Activated CD8-positive, alpha-beta T cell treated with anti-CD3 and anti-CD28 coated beads, Interleukin-2, amount 10 ng/mL, durations not matched to agents 7 days and 5 days (primary cell): Measurements from ENCODE around the gene RNF213. TPM values are rescaled to one million over a fixed set of nuclear protein-coding genes. Genes with fewer than 3 reads are reported as not detected.
"Not testable (repeated sequence)": the region's sequence is repeated elsewhere in the genome, so short reads cannot be mapped to it uniquely, and the experiment has no call there.

ENCODE experiments used
- ATAC-seq: fragments of 150-1000 bp; cut with Tn5 transposase; one replicate; pipeline ENCODE4 v1.10.0; 2021; ENCODE audit warnings: moderate library complexity
- CTCF ChIA-PET: fragments of 350-600 bp; sonication (Branson Sonifier 250); formaldehyde crosslinking; loops from one replicate; lab custom pipeline; 2021; ENCODE audit warnings: antibody characterized with exemption; lab: Charles Lee
- POLR2A ChIA-PET: fragments of 350-600 bp; sonication (Branson Sonifier 250); formaldehyde crosslinking; loops from one replicate; lab custom pipeline; 2021; ENCODE audit warnings: antibody characterized with exemption; lab: Charles Lee
- DNase-seq: peaks from one replicate; pipeline ENCODE4 v3.0.0-alpha.2; 2020
- H3K27ac Mint-ChIP-seq: one replicate; pipeline ENCODE4 v1.8.0; 2021; ENCODE audit warnings: mild to moderate bottlenecking, mixed read lengths
- H3K27me3 Mint-ChIP-seq: one replicate; pipeline ENCODE4 v1.8.0; 2021; ENCODE audit warnings: low read depth, mixed read lengths
- H3K36me3 Mint-ChIP-seq: one replicate; pipeline ENCODE4 v1.8.0; 2021; ENCODE audit warnings: low read depth, mixed read lengths
- H3K4me1 Mint-ChIP-seq: one replicate; pipeline ENCODE4 v1.8.0; 2021; ENCODE audit warnings: low read depth, mixed read lengths
- H3K4me3 Mint-ChIP-seq: one replicate; pipeline ENCODE4 v1.8.0; 2021; ENCODE audit warnings: mild to moderate bottlenecking, mixed read lengths
- H3K9me3 Mint-ChIP-seq: one replicate; pipeline ENCODE4 v1.8.0; 2022; ENCODE audit warnings: mixed read lengths; ENCODE audit not compliant: insufficient read depth
- total RNA-seq, 2 experiments: library from RNA; stranded (reverse); gene quantifications; one replicate each; pipeline ENCODE4 v1.2.3, GENCODE V29; 2021

The RNF213 gene
- total RNA-seq, 2 experiments from 2014 or later = 438 to 455 TPM

DNA sequence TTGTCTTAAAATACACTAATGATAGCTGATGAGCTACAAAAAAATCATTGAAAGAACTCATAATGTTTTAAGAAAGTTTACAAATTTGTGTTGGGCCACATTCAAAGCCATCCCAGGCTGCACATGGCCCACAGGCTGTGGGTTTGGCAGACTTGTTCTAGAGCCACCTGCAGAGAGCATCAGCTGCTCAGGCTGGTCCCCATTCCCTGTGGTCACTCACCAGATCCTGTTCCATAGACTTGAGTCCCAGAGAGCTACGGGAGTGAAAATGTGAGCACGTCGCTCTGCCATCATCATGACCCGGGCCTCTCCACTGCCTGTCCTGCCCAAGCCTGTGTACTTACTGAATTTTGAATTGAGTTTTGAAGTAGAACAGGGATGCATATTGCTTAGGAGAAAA is 33.5 kb upstream of the RNF213 start:
- peaks cover 7% of the 10 kb centered on the region for H3K9me3 Mint-ChIP-seq
- H3K27me3 Mint-ChIP-seq = no peaks in the 10 kb centered on the region
- H3K36me3 Mint-ChIP-seq = peaks cover 3% of the 10 kb centered on the region
- ATAC-seq (no peak), DNase-seq (no peak)
- POLR2A ChIA-PET = no interaction called here
- CTCF ChIA-PET = interaction anchor here (1.0 to 1.2 kb wide), 2 partner anchors 26 to 142 kb away, joined by 3 to 4 read pairs; no protein-coding TSS in a partner anchor
- no peak overlapping the region for H3K4me3 Mint-ChIP-seq
- no peak overlapping the region for H3K27ac Mint-ChIP-seq
- H3K4me1 Mint-ChIP-seq = no peaks in the 10 kb centered on the region

DNA sequence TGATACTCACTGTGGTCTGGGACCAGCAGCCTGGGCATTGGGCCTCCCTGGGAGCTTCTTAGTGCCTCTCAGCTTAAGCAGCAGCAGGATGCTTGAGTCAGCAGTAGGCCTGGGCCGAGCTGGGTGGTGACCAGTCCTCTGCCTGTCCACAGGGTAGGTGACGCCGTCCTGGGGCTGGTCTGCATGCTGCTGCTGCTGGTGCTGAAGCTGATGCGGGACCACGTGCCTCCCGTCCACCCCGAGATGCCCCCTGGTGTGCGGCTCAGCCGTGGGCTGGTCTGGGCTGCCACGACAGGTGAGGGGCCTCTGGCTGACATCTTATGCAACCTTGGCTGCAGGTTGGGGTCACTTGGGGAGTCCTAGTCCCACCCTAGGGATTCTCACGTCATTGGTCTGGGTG is 33.0 kb upstream of the RNF213 start:
- Mint-ChIP-seq H3K9me3 (peaks cover 7% of the 10 kb centered on the region), H3K4me3 (no peak overlapping the region), H3K27me3 (no peaks in the 10 kb centered on the region), H3K4me1 (no peaks in the 10 kb centered on the region), H3K36me3 (peaks cover 6% of the 10 kb centered on the region), H3K27ac (no peak overlapping the region)
- DNase-seq (no peak), ATAC-seq (no peak)
- CTCF ChIA-PET = interaction anchor here (1.2 kb wide), 1 partner anchor 25 kb away, joined by 4 read pairs; no protein-coding TSS in a partner anchor
- POLR2A ChIA-PET = no interaction called here

DNA sequence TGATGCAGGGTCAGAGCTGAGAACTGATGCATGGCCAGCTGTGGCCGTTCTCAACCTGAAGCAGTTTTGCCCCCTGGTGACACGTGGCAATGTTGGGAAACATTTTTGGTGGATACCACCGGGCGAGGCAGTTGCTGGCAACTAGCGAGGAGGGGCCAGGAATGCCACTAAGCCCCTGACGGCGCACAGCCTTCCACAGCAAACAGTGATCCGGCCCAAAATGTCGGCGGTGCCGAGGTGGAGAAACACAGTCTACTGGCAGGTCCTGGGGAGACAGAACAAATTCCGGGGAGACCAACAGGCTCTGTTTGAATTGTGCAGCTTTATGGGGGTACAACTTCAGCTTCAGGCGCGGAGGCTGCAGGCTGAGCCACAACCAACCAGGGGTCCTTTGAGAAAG is 32.2 kb upstream of the RNF213 start:
- Mint-ChIP-seq H3K36me3 (peaks cover 10% of the 10 kb centered on the region), H3K27me3 (no peaks in the 10 kb centered on the region), H3K9me3 (peaks cover 7% of the 10 kb centered on the region), H3K4me1 (no peaks in the 10 kb centered on the region), H3K27ac (no peak overlapping the region), H3K4me3 (no peak overlapping the region)
- no peak for ATAC-seq
- POLR2A ChIA-PET = no interaction called here
- CTCF ChIA-PET = interaction anchor here (0.6 kb wide), 1 partner anchor 127 kb away, joined by 3 read pairs; the partner anchor contains the start of gene GAA
- DNase-seq = no peak

DNA sequence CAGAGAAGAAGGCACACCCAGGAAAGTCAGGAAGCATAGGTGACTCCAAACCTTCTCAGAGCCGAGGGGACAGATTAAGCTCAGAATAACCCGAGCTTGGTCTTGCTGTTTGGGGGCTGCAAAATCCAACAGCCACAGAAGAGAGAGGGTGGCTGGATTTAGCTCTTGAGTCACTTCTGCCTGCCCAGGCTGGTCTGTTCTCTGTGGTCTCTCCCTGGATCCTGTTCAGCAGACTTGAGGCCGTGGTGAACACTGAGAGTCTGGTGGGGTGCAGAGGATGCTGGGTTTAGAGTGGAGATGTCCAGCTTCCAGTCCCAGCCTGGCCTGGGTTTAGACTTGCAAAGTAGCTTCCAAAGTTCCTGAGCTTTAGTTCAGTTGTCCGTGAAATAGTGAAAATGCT is 31.6 kb upstream of the RNF213 start:
- Mint-ChIP-seq H3K4me1 (no peaks in the 10 kb centered on the region), H3K36me3 (peaks cover 11% of the 10 kb centered on the region), H3K27ac (no peak overlapping the region), H3K9me3 (peaks cover 9% of the 10 kb centered on the region), H3K27me3 (no peaks in the 10 kb centered on the region), H3K4me3 (no peak overlapping the region)
- ChIA-PET POLR2A (interaction anchor here (1.2 kb wide), 1 partner anchor 9 kb away, joined by 4 read pairs; the partner anchor contains the start of genes SGSH and SLC26A11), CTCF (no interaction called here)
- DNase-seq = no peak
- no peak for ATAC-seq

DNA sequence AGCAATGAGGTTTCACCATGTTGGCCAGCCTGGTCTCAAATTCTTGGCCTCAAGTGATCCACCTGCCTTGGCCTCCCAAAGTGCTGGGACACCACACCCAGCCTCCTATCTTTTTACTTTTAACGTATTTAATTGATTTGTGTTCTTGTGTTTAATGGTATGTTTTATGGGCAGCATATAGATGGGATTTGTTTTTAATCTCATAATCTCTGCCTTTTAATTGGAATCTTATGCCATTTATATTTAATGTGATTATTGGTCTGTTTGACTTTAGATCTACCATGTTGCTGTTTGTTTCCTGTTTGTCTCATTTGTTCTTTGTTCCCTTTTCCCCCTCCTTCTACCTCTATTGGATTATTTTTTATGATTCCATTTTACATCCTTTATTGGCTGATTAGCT is 28.2 kb upstream of the RNF213 start:
- ATAC-seq (no peak), DNase-seq (no peak)
- Mint-ChIP-seq H3K27me3 (no peaks in the 10 kb centered on the region), H3K4me1 (no peaks in the 10 kb centered on the region), H3K4me3 (no peak overlapping the region), H3K9me3 (peaks cover 16% of the 10 kb centered on the region), H3K36me3 (peaks cover 15% of the 10 kb centered on the region), H3K27ac (no peak overlapping the region)
- CTCF ChIA-PET = interaction anchor here (1.0 kb wide), 2 partner anchors 131 to 224 kb away, joined by 3 read pairs; partner anchors contain the start of gene GAA
- POLR2A ChIA-PET = no interaction called here

DNA sequence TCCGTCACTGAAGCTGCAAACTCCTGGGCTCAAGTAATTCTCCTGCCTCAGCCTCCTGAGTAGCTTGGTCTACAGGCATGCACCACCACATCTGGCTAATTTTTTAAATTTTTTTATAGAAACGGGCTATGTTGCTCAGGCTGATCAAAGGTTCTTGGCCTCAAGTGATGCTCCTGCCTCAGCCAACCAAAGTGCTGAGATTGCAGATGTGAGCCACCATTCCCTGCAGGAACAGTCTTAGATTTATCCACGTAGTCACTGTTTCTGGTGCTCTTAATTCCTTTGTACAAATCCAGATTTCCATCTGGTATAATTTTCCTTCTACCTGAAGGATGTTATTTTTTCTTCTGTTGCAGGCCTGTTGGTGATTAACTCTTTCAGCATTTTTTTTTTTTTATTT is 27.4 kb upstream of the RNF213 start:
- Mint-ChIP-seq H3K36me3 (peaks cover 15% of the 10 kb centered on the region), H3K4me1 (no peaks in the 10 kb centered on the region), H3K27me3 (no peaks in the 10 kb centered on the region), H3K4me3 (no peak overlapping the region), H3K27ac (no peak overlapping the region), H3K9me3 (peaks cover 16% of the 10 kb centered on the region)
- POLR2A ChIA-PET = no interaction called here
- CTCF ChIA-PET = interaction anchor here (1.0 kb wide), 2 partner anchors 132 to 225 kb away, joined by 3 read pairs; partner anchors contain the start of gene GAA
- ATAC-seq (no peak), DNase-seq (no peak)

DNA sequence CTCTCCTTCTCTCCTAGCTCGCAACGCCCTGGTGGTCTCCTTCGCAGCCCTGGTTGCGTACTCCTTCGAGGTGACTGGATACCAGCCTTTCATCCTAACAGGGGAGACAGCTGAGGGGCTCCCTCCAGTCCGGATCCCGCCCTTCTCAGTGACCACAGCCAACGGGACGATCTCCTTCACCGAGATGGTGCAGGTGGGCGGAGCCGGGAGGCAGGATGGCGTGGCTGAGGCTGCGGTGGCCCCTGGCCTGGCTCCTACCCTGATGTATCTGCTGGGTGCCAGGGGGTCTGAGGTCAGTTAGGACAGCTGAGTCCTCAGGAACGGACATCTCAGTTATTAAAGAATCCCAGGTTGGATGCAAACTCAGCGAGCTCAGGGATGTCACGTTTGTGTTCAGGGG is 23.7 kb upstream of the RNF213 start:
- H3K4me3 Mint-ChIP-seq = no peak overlapping the region
- peaks cover 11% of the 10 kb centered on the region for H3K9me3 Mint-ChIP-seq
- ChIA-PET POLR2A (no interaction called here), CTCF (interaction anchor here (1.8 kb wide), 1 partner anchor 135 kb away, joined by 7 read pairs; the partner anchor contains the start of gene GAA)
- no peaks in the 10 kb centered on the region for H3K4me1 Mint-ChIP-seq
- ATAC-seq = no peak
- peaks cover 11% of the 10 kb centered on the region for H3K36me3 Mint-ChIP-seq
- H3K27me3 Mint-ChIP-seq = no peaks in the 10 kb centered on the region
- DNase-seq = no peak
- no peak overlapping the region for H3K27ac Mint-ChIP-seq

DNA sequence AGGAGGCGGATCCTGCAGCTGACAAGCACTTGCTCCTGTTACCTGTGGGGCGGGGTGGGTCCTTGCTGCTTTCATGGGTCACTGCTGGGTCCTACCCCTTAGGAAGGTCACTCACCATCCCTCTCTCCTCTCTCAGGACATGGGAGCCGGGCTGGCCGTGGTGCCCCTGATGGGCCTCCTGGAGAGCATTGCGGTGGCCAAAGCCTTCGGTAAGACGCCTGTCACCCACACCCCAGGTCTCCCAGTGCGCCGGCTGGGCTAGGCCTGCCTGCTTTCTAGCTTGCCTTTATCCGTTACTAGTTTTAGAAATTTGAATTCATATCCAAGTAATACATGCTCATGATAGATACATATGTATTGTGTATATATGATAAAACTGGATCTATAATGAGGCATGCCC is 23.3 kb upstream of the RNF213 start:
- H3K4me3 Mint-ChIP-seq = no peak overlapping the region
- DNase-seq = no peak
- H3K36me3 Mint-ChIP-seq = peaks cover 11% of the 10 kb centered on the region
- H3K9me3 Mint-ChIP-seq = peaks cover 9% of the 10 kb centered on the region
- no peaks in the 10 kb centered on the region for H3K4me1 Mint-ChIP-seq
- H3K27me3 Mint-ChIP-seq = no peaks in the 10 kb centered on the region
- POLR2A ChIA-PET = no interaction called here
- CTCF ChIA-PET = interaction anchor here (1.8 kb wide), 1 partner anchor 136 kb away, joined by 7 read pairs; the partner anchor contains the start of gene GAA
- no peak overlapping the region for H3K27ac Mint-ChIP-seq
- no peak for ATAC-seq

DNA sequence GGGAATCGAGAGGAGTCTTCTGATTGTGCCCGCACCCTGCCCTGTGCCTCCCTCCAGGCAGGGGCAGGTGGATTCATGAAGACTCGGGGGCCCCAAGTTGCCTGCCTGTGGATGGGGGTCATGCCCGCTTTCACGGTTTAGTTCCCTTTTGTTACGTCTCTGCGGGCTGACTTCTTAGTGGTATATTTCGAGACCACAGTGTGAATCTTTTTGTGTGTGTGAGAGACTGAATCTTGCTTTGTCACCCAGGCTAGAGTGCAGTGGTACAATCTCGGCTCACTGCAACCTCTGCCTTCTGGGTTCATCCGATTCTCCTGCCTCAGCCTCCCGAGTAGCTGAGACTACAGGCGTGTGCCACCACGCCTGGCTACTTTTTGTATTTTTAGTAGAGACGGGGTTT is 18.1 kb upstream of the RNF213 start:
- Mint-ChIP-seq H3K4me3 (no peak overlapping the region), H3K4me1 (no peaks in the 10 kb centered on the region), H3K27ac (no peak overlapping the region), H3K36me3 (no peaks in the 10 kb centered on the region), H3K9me3 (no peaks in the 10 kb centered on the region), H3K27me3 (no peaks in the 10 kb centered on the region)
- ChIA-PET CTCF (no interaction called here), POLR2A (no interaction called here)
- DNase-seq (no peak), ATAC-seq (no peak)

DNA sequence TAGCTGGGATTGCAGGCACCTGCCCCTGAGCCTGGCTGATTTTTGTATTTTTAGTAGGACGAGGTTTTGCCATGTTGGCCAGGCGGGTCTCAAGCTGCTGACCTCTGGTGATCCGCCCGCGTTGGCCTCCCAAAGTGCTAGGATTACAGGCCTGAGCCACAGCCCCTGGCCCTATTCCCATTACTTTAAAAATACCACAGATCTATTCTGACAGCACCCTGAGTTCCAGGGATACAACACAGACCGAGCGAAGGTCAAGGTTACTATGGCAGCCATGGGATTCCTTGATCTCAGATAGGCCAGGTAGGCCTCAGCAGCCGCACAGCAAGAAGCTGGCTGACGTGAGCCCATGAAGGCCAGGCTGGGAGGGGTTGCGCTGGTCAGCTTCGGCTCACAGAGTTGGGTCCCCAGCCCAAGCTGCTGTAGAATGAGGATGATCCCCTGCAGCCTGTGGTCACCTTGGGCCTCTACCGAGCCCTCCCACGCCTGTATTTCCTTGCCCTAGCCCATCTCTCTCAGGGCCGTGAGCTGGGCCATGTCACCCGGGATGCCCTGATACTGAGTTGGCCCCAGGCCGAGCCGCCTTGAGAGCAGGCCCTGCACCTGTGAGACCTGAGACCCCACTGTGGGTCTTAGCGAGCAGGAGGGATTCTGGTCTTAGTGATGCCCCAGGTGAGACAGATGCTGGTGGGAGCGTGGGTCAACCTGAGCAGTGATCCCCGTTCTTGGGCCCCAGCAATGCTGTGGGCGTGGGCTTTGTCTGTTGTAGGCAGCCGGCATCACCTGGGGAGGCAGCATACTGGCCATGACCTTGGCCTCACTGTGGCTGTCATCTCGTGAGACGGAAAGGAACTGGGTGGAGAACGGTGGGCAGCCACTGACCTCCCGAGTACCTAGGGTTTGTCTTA is 16.9 kb upstream of the RNF213 start:
- Mint-ChIP-seq H3K4me1 (no peaks in the 10 kb centered on the region), H3K27ac (no peak overlapping the region), H3K9me3 (no peaks in the 10 kb centered on the region), H3K4me3 (no peak overlapping the region), H3K27me3 (no peaks in the 10 kb centered on the region), H3K36me3 (no peaks in the 10 kb centered on the region)
- ChIA-PET CTCF (no interaction called here), POLR2A (no interaction called here)
- DNase-seq (no peak), ATAC-seq (no peak)

DNA sequence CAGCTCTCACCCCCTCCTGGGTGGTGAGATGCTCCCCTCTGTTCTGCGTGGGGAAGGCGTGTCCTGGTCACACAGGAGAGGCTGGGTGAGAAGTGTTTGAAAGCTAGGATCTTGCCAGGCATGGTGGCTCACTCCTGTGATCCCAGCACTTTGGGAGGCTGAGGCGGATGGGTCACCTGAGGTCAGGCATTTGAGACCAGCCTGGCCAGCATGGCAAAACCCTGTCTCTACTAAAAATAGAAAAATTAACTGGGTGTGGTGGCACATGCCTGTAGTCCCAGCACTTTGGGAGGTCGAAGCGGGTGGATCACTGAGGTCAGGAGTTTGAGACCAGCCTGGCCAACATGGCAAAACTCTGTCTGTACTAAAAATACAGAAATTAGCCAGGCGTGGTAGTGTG is 16.2 kb upstream of the RNF213 start:
- ATAC-seq, DNase-seq, H3K9me3 Mint-ChIP-seq, CTCF ChIA-PET, H3K36me3 Mint-ChIP-seq, POLR2A ChIA-PET, H3K4me1 Mint-ChIP-seq, H3K27me3 Mint-ChIP-seq, H3K4me3 Mint-ChIP-seq, H3K27ac Mint-ChIP-seq: not testable (repeated sequence)

DNA sequence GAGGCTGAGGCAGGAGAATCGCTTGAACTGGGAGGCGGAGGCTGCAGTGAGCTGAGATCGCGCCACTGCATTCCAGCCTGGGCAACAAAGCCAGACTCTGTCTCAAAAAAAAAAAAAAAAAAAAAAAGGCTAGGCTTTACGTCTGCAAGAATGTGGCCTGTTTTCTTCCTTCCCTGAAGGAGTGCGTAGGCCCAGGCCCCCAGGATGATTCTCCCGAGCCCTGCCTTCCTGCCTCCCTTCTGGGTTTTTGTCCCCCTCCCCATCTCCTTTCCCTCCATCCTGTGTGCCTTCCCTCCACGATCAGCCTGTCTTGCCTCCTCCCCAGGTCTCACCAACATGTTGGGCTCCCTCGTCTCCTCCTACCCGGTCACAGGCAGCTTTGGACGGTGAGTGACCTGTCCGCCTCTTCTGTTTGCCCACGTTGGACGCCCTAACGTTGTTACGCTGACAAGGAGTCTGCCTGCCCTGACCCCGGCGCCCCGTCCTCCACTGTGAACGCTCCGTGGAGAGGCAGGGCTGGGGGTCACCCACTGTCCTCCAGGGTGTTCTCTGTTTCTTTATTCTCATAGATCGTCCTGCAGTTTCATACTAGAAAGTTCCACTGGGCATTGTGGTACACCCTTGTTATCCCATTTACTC is 15.7 kb upstream of the RNF213 start:
- Mint-ChIP-seq H3K9me3 (no peaks in the 10 kb centered on the region), H3K4me1 (no peaks in the 10 kb centered on the region), H3K36me3 (no peaks in the 10 kb centered on the region), H3K4me3 (no peak overlapping the region), H3K27me3 (no peaks in the 10 kb centered on the region), H3K27ac (no peak overlapping the region)
- POLR2A ChIA-PET = no interaction called here
- DNase-seq (no peak), ATAC-seq (no peak)
- CTCF ChIA-PET = interaction anchor here (1.1 kb wide), 1 partner anchor 49 kb away, joined by 4 read pairs; no protein-coding TSS in a partner anchor
